Inferior parietal cortex (tissue), 1 donor: Measurements from ENCODE around the gene NR4A3.
A peak's percentile ranks its signal among the peaks of the same experiment; 100 is the strongest.
"Not testable (repeated sequence)": the region's sequence is repeated elsewhere in the genome, so short reads cannot be mapped to it uniquely, and the experiment has no call there.

Experiments
- DNase-seq: peaks from one replicate; pipeline ENCODE4 v3.0.0-alpha.2; 2016; ENCODE audit errors: extremely low spot score

NR4A3 gene

GRCh38 chr9:99821396-99822108 is at the start of gene NR4A3:
NR4A3 (plus strand) TSS chr9:99821885; CDS start chr9:99828043, 6,158 bp downstream.
- DNase-seq, result peak; percentile 96

- DNase-seq, result no peak
Measured at GRCh38 chr9:99773468-99774138, 48.1 kb upstream of the NR4A3 start.

- no peak for DNase-seq
Measured at GRCh38 chr9:99778308-99778707, 43.4 kb upstream of the NR4A3 start.

GRCh38 chr9:99778836-99779235 is 42.8 kb upstream of the NR4A3 start:
- peak; percentile 4 for DNase-seq

GRCh38 chr9:99779277-99779676 is 42.4 kb upstream of the NR4A3 start:
- no peak for DNase-seq

- not testable (repeated sequence) for DNase-seq
Measured at GRCh38 chr9:99782349-99782748, 39.3 kb upstream of the NR4A3 start.

GRCh38 chr9:99782962-99783718 is 38.5 kb upstream of the NR4A3 start:
- no peak for DNase-seq

- DNase-seq, result no peak
Measured at GRCh38 chr9:99783799-99784198, 37.9 kb upstream of the NR4A3 start.

- no peak for DNase-seq
Measured at GRCh38 chr9:99785010-99785590, 36.6 kb upstream of the NR4A3 start.

GRCh38 chr9:99787556-99787955 is 34.1 kb upstream of the NR4A3 start:
- DNase-seq, result no peak

GRCh38 chr9:99793528-99793927 is 28.2 kb upstream of the NR4A3 start:
- no peak for DNase-seq

GRCh38 chr9:99796231-99796630 is 25.5 kb upstream of the NR4A3 start:
- no peak for DNase-seq

- DNase-seq, result no peak
Measured at GRCh38 chr9:99801775-99802174, 19.9 kb upstream of the NR4A3 start.

GRCh38 chr9:99803694-99804093 is 18.0 kb upstream of the NR4A3 start:
- DNase-seq, result no peak

GRCh38 chr9:99807276-99807852 is 14.3 kb upstream of the NR4A3 start:
- DNase-seq, result peak; percentile 82

GRCh38 chr9:99807956-99808355 is 13.7 kb upstream of the NR4A3 start:
- no peak for DNase-seq

- no peak for DNase-seq
Measured at GRCh38 chr9:99808454-99808853, 13.2 kb upstream of the NR4A3 start.

GRCh38 chr9:99809586-99810319 is 11.9 kb upstream of the NR4A3 start:
- DNase-seq, result no peak

GRCh38 chr9:99811172-99811571 is 10.5 kb upstream of the NR4A3 start:
- no peak for DNase-seq

GRCh38 chr9:99811598-99812383 is 9.9 kb upstream of the NR4A3 start:
- DNase-seq, result no peak
